MV-4-11 (cell line): ENCODE data around the gene FANCC.

Experiments
- DNase-seq: peaks from one replicate; lab custom pipeline; 2025; lab: John Stamatoyannopoulos, UW

Gene FANCC

DNA sequence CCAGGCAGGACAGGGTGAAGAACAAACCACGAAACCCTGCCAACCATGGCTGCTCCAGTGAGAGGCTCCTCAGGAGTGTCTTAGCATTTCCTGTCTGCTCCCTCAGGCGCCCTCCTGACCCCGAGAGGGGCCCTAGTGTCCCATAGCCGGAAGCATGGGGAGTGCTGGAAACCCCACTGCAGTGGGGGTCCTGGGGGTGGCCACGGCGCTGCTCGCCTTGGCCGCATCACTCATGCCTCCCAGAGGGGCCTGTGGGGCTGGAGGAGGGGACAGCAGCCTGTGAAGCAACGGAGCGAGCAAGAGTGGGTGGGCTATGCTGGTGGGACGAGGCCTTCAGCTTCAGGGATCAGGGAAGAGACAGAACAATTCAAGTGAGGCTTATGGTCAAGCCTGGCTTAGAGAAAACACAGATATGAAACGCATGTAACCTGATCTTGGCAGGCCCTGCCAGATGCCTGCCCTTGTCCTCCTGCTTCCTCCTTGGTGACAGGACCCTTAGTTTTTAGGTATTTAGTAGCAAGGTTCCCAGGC lies 219.1 kb downstream of the FANCC start:
- no peak for DNase-seq

DNA sequence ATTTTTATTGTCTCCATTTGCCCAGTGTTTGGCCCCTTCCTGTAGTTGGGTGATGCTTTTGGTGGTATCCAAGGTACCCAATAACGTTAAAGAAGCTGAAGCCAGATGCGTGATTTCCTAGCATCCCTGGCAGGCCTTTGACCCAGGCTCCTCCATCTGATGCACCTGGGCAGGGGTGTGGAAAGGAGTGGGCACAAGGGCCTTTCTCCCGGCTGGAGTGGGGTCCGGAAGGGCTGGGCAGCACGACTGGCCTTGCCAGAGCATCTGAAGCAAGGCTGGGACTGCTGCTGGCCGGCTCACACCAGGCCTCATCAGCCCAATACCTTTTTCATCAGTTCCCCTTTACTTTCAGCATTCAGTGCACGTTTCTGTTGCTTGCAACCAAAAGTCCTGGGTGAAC lies 220.2 kb downstream of the FANCC start:
- no peak for DNase-seq

DNA sequence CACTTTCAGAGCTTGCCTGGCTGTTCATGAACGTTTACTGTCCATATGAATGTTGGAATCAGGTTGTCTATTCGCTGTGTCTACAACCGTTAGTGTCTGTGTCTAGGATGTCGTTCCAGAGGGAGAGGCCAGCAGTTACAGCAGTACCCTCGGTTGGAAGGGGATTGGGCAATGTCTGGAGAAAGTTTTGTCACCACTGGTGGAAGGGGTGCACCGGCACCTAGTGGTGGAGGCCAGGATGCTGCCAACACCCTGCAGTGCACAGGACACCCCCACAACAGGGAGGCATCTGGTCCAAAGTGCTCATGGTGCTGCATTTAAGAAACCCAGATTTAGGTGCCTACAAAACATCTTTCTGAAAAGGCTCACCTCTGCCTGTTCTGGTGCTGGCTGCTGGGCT lies 220.7 kb downstream of the FANCC start:
- no peak for DNase-seq

DNA sequence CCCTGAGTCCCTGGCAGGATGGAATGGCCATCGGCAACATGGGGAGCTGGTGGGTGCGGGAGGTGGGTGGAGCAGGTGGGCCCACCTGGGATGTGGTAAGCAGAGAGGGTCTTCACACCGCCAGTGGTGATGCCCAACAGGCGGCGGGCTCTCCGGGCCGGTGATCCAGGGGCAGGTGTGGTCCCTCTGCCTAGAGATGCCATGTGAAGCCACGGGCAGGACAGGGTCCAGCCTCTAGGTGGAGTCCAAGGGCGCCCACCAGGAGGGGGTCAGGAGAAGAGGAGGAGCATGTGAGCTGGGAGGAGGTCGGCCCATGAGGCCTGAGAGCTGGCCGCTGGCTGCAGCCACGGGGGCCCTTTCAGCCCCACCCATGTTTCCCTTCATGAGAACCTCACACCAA lies 221.1 kb downstream of the FANCC start:
- no peak for DNase-seq

DNA sequence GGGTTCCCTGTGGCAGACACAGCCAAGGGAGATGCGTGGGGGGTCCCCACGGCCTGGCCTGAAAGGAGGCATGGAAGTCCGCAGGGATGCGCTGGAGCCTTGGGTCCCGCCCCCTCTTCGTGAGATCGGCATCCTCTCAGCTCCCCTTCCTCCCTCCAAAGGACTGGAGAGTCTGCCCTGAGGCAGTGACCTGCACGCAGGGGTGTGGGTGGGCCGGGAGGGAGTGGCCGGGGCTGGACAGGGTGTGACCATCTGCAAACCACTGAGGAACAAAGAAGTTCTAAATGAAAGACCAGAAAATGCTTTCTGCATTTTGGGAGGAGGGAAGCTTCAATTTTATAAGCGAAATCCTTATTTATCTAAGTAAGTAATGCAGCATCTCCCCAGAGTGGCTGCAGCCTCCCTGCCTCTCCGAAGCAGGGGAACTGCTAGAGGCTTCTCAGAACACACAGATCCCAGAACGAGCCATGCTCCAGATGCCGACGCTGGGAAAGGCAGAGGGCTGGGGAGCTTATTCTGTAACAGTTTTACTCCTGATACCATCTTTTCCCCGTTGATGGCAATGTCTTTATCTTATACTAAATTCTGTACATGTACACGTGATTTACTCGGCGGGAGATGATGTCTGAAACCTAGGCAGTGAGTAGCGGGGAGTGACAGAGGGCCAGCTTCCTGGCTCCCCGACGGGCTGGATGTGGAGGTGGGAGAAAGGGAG lies 221.7 kb downstream of the FANCC start:
- DNase-seq: no peak

DNA sequence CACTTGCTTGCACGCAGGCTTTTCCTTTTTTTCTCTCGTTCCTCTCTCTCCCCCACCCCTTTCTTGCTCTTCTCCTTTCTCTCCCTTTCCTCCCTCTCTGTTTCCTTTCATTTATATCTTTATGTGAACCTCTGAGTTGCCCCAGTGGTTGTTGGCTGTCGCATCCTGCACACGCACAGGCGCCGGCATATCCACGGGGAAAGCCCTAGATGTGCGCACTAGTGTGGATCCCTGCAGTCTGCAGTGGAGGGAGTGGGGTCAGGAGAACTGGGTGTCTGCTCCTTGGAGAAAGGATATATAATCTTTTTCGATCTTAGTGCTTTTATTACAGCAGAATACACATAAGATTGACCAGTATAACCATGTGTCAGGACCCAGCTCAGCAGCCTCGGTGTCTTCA lies 223.5 kb downstream of the FANCC start:
- no peak for DNase-seq

DNA sequence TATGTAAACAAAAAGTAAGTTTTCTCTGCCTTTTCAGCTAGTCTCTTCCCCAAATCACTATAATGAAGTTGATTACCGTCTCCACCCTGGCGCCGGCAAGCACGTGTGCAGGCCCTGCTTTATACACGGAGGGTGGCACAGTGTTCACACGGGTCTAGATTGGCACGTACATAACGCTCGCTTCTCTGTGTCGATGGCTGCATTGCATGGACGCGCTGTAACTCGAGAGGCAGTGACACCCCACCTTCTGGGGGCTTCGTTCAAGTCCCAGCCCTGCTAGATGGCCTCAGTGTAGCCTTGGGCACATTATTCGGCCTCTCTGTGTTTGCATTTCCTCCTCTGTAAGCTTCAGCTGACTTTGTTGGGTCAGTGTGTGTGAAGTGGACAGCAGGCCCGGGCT lies 223.9 kb downstream of the FANCC start:
- no peak for DNase-seq

DNA sequence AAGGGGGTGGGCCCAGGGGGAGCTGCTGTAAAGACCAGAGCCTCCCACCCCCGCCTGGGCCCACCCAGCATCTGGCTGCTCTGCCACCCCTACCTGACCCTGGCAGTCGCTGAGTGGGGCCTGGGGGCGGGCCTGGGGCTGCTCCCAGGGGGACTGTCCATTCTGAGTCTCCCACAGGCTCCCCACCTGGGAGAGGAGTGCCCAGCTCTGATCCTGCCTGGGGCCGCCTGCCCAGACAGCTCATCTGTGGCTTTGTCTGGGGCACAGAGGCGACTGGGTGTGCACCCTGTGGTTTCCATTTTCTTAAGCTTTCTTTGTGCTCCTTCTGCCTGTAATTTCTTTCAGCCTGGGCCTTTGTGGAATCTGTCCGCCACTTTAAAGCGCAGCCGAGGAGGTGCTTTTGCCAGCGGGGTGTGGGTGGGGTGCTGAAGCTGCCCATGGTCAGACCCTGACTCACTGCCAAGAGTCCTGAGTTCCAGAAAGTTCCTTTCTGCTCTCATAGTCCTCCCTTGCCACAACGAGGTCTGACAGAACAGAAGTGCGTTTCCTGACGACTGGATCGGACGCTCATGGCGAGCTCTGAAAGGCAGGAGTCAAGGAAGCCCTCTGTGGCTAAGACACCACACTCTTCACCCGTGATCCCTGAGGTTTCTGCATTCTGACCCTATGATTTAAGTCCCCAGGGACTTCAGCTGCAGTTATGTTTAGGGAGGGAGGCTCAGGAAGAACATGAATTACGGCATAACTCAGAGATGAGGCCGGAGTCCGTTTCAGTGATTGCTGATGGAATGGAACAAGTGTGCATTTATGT lies 225.0 kb downstream of the FANCC start:
- peak; percentile 41 for DNase-seq

DNA sequence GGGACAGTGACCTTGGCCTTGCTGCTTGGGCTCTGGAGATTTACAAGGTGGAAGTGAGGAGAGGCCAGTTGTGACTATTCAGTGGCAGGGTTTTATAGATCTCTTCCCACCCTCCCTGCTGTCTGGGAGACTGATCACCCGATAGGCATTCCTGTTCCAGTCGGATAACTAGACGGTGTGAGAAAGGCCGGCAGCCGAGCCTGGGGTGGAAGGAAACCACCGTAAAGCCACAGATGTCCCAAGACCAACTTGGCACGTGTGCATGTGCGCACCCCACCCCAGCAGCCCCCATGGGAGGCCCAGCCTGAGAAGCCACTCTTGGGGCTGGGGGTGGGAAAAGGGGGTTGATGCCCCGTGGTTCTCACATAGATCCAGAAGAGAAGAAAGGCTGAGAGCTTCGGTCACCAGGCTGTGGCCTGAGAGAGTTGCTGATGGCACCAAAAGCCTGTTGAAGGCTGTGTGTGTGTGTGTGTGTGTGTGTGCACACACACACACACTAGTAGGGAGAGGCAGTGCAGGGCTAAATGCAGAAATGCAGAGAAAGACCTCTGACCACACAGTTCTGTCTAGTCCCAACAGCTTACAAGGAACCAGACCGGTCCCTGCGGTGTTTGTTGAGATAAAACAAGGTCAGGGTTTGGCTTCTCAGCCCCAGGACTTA lies 225.8 kb downstream of the FANCC start:
- DNase-seq: peak; percentile 69

DNA sequence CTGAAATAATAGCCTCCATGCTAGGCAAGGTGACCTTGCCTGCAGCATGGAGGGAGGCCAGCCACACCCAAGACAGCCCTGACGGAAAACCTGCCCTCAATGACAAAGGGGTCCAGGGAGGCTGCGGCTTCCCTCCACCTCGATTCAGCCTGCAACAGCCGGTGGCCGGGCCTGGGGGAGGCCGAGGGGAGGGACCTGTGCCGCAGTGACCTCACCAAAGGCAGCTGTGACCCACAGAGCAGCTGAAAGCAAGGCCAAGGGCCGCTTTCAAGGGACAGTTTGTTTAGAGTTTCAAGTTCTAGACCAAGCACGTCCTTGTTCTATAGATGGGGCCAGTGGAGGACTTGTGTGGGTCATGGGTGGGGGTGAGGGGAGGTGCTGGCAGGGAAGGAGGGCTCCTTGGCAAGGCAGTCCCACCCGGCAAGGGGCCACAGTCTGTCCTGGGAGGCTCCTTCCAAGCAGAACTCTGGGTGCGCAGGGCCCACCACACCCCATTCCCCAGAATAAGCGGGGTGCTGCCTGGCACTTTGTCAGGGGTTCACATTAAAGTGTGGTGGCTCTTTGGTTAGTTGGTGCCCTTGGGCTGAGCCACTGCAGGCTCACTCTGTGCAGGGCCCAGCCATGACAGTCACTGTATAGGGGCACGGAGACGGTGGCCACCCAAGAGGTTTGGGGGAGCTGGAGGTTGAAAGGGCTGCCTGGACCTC lies 226.5 kb downstream of the FANCC start:
- no peak for DNase-seq

DNA sequence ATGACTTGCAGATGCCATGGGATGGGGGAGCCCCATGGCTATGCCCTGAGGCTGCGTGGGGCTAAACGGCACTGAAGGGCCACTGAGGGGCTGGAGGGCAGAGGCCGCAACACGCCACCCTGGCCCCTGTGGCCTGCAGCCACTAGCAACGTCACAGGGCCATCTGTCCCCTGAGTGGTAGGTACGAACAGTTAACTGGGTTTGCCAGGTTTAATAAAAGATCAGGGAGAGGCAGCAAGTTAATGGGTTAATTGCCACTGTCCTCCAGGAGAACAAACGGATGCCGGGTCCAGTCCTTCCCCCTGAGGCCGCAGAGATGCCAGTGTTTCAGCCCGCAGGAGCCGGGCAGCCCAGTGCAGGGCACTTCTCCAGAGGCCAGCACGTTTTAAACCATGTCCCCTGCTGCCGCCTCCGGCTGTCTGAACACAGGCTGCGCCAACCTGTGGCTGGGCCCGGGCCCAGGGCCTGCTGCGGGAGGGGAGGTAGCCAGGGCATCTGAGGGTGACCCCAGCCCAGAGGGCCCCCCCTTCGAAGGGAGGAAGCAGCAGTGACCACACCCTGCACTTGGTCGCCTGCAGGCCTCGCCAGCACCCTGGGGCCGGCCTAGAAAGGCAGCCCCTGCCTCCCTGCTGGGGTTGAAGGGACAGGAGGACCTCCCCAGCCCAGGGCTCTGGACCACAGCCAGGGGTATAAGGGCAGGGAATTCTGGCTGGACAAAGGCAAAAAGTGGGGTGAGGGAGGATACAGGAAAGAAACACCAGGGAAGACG lies 227.3 kb downstream of the FANCC start:
- DNase-seq: no peak

DNA sequence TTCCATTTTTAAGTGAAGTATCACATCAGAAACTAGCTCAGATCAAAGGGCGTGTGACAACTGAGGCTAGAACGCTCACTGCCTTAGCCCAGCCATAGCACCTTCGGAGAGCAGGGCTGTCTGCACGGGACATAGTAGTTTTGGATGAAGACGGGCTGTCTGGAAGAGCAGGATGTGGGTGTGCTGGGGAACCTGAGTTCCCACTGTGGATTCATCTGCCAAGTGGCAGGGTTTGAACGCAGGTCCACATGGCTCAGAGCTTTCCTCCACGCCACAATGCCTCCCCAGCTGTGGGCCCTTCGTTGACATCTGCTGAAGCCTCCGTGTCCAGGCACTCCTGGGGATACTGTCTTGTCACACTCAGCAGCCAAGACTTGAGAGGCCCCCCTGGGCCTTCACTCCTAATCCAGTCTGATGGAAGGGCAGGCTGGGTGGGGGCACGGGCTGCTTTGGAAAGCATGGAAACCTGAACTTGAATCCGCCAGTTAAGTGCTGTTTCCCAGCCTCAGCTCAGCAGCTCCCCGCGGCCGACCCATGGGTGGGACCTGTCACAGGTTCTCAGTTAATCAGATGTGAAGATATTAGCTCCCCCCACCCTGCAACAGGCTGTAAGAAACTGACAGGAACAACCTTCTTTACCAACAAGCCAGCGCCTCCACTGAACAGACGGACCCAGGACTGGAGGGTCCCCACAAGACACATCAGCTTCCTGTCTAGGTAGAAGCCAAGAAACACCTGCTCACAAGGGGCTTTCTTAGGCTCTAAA lies 228.1 kb downstream of the FANCC start:
- DNase-seq: no peak

DNA sequence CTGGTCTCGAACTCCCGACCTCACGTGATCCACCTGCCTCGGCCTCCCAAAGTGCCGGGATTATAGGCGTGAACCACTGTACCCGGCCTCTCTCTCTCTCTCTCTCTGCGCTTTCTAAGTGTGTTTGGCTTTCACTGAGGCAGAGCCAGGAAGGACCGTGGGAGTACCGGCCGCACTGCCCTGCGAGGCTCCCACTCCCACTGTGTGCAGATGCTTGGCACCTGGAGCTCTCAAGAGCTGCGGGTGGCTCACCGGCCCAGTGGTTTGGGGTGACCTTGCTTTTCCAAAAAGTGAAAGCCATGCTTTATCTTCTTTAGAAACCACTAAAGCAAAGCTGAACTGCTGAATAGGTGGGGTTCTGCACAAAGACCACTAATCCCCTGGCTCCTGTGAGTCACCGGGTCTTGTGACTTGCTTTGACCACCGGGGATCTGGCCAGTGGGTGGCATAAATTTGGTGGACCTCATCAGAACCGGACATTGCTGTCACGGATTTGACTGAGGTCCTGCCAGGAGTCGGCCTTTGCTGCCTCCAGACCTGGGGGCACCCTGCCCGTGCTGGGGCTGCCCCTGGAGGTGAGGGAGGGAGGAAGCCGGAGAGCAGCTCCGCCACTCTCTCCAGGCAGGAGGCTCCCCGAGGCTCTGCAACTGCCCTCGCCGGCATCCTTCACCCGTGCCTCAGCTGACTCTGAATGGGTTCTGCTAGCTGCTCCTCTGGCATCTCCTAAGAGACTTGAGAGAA lies 228.9 kb downstream of the FANCC start:
- no peak for DNase-seq

DNA sequence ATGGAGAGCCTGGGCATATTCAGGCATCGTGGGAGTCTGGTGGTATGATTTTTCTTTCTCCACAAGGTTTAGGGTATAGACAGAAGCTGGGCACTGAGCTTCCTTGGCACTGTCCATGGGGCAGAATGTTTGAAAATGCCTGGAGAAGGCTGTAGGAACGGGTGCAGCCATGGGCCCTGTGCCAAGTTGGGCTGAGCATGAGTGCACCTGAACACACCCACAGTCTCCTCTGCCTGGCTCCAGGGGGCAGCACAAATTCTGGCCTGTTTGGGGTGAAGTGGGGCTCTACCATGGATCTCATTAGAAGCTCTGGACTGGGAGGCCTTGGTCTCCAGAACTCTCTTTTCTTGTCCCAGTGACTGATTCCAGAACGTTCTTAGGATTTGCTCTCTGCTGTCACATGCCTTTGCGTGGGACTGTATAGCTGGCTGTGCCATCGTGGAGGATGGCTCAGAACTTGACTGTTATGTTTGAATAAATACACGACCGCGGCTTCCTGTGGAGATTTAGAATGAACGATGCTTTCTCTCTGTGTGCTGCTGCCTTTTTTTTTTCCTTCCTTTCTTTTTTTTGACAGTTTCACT lies 229.8 kb downstream of the FANCC start:
- no peak for DNase-seq

DNA sequence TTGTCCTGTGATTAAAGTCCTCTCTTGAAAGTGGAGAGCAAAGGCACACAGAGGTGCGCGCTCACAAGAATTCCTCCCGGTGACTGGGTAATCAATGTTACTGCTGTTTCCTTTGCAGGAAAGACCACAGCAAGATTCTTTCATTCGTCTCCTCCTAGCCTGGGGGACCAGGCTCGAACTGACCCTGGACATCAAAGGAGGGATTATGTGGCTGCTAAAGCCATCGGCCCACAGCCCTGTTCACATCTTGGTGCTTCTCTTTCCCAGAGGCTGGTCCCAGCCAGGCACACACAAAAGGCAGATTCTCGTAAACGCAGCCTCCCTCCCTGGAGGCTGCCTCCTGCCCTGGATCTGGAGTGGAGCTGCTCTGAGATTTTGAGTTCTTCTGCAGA lies 230.9 kb downstream of the FANCC start:
- DNase-seq: no peak

DNA sequence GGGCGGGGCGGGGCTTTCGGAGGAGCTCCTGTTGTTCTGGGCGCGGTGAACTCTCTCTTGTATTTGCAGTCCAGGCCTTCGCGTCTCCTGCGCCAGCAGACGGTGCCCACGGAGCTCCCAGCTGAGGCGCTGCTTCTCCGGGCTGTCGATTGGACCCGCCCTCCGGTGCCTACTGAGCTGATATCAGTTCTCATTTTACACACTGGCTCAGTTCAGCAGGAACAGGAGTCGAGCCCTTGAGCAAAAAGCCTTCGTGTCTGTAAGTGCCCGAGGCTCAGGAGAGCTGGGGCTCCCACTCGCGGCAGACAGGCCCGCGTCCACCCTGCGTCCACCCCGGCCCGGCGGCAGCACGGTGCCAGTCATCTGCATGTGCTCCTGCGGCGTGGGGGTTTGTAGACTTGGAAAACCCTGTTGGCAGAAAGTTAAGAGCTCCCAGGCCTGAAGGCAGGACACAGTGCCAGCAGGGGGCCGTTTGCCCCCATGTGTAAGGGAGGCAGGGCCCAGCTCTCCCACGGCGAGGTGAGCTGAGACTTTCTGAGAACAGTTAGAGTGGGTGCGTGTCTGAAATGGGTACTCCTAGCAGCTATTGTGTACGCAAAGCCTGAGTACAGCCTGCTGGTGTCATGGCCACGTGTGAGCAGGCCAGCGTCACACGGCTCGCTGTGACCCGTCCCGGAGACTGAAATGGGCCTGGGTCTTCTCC lies 231.5 kb downstream of the FANCC start:
- no peak for DNase-seq

DNA sequence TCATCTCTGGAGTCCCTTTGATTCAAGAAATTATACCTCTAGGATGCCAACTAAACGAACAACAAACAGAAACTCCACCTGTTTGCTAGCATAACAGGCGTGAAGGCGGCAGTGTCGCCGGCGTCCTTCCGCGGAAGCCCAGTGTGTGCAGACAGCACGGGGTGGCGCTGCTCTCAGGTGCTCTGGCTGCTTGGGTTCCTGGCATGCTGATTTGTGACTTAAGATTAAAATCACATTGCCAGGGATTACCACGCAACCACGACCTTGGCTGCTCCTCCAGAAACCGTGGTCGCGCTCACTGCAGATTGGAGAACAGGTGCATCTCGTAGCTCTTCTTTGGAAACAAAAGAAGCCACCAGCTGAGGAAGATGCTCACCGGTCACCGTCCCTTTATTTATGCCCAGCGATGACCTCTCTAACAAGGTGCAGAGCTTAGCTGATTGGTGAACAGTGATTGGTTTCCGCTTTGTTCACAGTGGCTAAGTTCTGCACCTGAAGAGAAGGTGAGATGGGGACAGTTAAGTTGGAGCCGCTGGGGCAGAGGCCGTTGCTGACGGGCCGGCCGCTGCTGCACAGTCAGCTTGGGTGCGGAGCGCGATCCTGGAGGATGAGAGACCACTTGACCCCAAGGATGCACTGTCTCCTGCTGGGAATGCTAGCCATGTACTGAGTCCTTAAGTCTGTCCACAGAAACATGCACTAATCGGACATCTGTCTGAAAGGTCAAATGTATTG lies 232.3 kb downstream of the FANCC start:
- no peak for DNase-seq

DNA sequence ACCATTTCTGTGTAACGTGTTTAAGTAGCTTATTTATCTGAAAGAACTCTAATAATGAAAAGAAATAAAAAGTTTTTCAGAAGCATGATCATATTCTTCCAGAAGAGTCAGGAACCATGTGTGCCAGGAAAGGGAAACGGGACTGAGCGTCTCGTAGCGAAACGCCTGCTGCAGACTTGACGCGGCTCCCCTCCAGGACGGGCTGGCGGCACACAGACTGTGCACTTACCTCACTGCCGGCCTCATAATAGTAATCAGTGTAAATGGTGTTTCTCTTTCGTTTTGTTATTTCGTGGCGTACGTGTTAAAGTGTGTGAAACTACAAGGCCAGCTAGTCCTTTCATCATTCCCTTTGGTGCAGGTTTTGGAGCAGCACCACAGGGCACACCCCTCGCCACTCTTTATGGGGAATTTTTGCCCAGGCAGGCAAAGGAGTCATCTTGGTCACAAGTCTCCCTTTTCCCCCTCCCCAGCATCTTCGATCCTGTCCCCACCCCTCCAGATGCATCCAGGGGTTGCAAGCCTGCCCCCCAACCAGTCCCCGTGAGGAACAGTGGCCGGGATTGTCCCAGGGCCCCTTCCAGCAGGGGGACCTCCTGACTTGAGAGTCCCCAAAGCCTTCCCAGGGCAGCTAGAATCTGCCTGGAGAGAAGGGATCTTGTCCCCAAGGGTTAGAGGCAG lies 233.1 kb downstream of the FANCC start:
- no peak for DNase-seq
